Prostate gland (tissue), 2 donors: ENCODE data around the gene RPS6KA2. TPM values are rescaled to one million over a fixed set of nuclear protein-coding genes. Genes with fewer than 3 reads are reported as not detected.

Experiments used
- DNase-seq: peaks from one replicate; pipeline ENCODE4 v3.0.0-alpha.2; 2019; ENCODE audit warnings: low spot score
- H3K27ac ChIP-seq, 2 donors: fragments of 200-600 bp; sonication (generic); 2 replicates each; pipeline ENCODE4 v1.5.1; 2017 to 2019
- H3K27me3 ChIP-seq: fragments of 200-600 bp; sonication (generic); replicated peaks from 2 replicates; pipeline ENCODE4 v1.5.1; 2019; ENCODE audit not compliant: insufficient read depth
- H3K36me3 ChIP-seq, 2 donors: fragments of 200-600 bp; sonication (generic); 1 replicate in 1 of 2; 2 replicates in 1 of 2; pipeline versions ENCODE4 v1.5.1 to v1.8.1; 2017 to 2019
- H3K4me1 ChIP-seq: fragments of 200-600 bp; sonication (generic); replicated peaks from 2 replicates; pipeline ENCODE4 v1.5.1; 2019
- H3K4me3 ChIP-seq, 2 donors: fragments of 200-600 bp; sonication (generic); 2 replicates each; pipeline ENCODE4 v1.5.1; 2017 to 2019
- H3K9me3 ChIP-seq: fragments of 200-600 bp; sonication (generic); 2 replicates; pipeline ENCODE4 v1.5.1; 2017
- POLR2A ChIP-seq: fragments of 450-650 bp; IDR thresholded peaks from one replicate; pipeline ENCODE4 v1.6.1; 2016; ENCODE audit warnings: antibody characterized with exemption, mild to moderate bottlenecking
- POLR2AphosphoS5 ChIP-seq: sonication (generic); formaldehyde crosslinking; IDR thresholded peaks from one replicate; pipeline ENCODE4 v1.6.1; 2017; ENCODE audit warnings: antibody characterized with exemption
- WGBS: methylation state at CpG from one replicate; pipeline ENCODE4 v1.1.5; 2018; 5-methylcytosine and 5-hydroxymethylcytosine counted together
- intact Hi-C: fragments of 100-400 bp; cut with DNase I; formaldehyde crosslinking; loops from one replicate; pipeline ENCODE4 v1.14.2; 2022
- total RNA-seq, 2 donors: library from RNA; depleted of rRNA; stranded (reverse); fragments of >200 nt; gene quantifications; one replicate each; pipeline ENCODE4 v1.1.0, GENCODE V29; 2016
- TF ChIP-seq, protein P1 (sequence below), 4 experiments: fragments of 200-600 bp in 2 of 4; fragments of 450-650 bp in 2 of 4; sonication (generic) in 2 of 4; IDR thresholded peaks; 1 replicate in 3 of 4; 2 replicates in 1 of 4; pipeline ENCODE4 v1.5.1; 2016 to 2019; ENCODE audit warnings: antibody characterized with exemption in 4 of 4, mild to moderate bottlenecking in 2 of 4, moderate library complexity in 2 of 4

The RPS6KA2 gene
- total RNA-seq, 2 donors from 2014 or later, result 32.2 to 44.3 TPM

- Histone ChIP-seq H3K4me1 (no peaks in the 10 kb centered on the region), H3K9me3 (no peaks in the 10 kb centered on the region), H3K4me3 (no peak overlapping the region), H3K27ac (no peak overlapping the region), H3K27me3 (no peaks in the 10 kb centered on the region), H3K36me3 (no peaks in the 10 kb centered on the region)
- no peak for TF ChIP-seq POLR2A
- TF ChIP-seq, protein P1, sequence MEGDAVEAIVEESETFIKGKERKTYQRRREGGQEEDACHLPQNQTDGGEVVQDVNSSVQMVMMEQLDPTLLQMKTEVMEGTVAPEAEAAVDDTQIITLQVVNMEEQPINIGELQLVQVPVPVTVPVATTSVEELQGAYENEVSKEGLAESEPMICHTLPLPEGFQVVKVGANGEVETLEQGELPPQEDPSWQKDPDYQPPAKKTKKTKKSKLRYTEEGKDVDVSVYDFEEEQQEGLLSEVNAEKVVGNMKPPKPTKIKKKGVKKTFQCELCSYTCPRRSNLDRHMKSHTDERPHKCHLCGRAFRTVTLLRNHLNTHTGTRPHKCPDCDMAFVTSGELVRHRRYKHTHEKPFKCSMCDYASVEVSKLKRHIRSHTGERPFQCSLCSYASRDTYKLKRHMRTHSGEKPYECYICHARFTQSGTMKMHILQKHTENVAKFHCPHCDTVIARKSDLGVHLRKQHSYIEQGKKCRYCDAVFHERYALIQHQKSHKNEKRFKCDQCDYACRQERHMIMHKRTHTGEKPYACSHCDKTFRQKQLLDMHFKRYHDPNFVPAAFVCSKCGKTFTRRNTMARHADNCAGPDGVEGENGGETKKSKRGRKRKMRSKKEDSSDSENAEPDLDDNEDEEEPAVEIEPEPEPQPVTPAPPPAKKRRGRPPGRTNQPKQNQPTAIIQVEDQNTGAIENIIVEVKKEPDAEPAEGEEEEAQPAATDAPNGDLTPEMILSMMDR (IDR thresholded peaks at IDR 0.05), result no peak
- no peak for DNase-seq
- intact Hi-C loops, result no loop called here
- 71% methylated on average over 9 of the region's 9 CpGs for WGBS
These were observed 123.0 kb downstream of the RPS6KA2 start for GRCh38 chr6:166504100-166504499.

- intact Hi-C loops, result no loop called here
- no peaks in the 10 kb centered on the region for H3K36me3 ChIP-seq
These were observed 123.8 kb downstream of the RPS6KA2 start for GRCh38 chr6:166503167-166503744.

GRCh38 chr6:166502453-166502852 is 124.6 kb downstream of the RPS6KA2 start:
- intact Hi-C loops, result no loop called here
- WGBS, result 65% methylated on average over 14 of the region's 14 CpGs
- DNase-seq, result no peak
- TF ChIP-seq, protein P1 (IDR thresholded peaks at IDR 0.05), result no peak
- TF ChIP-seq POLR2A (no peak), POLR2AphosphoS5 (no peak)
- Histone ChIP-seq H3K27ac (no peak overlapping the region), H3K27me3 (no peaks in the 10 kb centered on the region), H3K4me1 (no peaks in the 10 kb centered on the region), H3K36me3 (no peaks in the 10 kb centered on the region), H3K9me3 (no peaks in the 10 kb centered on the region), H3K4me3 (no peak overlapping the region)

More at GRCh38 chr6:166503167-166503744, 123.8 kb downstream of the RPS6KA2 start:
- Histone ChIP-seq H3K9me3 (no peaks in the 10 kb centered on the region), H3K4me1 (no peaks in the 10 kb centered on the region), H3K4me3 (no peak overlapping the region), H3K27me3 (no peaks in the 10 kb centered on the region), H3K27ac (no peak overlapping the region)
- WGBS, result 93% methylated on average over 12 of the region's 12 CpGs
- TF ChIP-seq, protein P1 (IDR thresholded peaks at IDR 0.05), result no peak
- no peak for TF ChIP-seq POLR2AphosphoS5
- TF ChIP-seq POLR2A, result no peak
- no peak for DNase-seq

DNA sequence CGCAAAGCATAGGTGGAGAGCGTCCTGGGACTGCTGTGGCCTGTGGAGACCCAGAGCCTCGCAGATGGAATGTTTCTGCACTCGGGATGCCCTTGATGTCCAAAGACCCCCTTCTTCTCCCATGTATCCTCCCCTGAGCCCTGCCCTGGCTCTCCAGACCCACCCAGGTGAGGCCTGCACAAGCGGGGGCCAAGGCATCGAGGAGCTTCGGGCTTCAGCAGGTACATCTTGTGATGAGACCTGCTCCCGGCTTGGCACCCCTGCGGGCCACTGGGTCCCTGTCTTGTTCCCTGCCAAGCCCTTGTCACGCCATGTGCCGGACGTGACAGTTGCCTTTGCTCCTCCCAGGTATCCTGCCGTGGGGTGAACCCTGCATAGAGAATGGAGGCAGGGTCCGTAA is 125.8 kb downstream of the RPS6KA2 start:
- 89% methylated on average over 14 of the region's 14 CpGs for WGBS

DNA sequence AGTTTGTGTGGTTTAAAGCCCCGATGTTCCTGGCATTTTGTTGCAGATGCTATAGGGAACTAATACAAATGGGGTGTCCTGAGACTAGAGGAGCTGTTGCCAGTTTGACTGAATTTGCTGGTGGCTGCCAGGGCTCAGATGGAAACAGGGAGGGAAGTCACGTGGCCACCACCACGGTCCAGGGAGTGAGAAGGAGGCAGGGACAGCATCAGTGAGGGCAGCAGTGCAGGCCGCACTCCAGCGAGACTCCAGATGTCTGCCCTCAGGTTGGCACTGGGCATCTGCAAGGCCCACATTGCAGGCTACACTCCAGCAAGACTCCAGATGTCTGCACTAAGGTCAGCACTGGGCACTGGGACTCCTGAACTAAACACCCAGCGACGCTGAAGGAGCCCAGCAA is 126.8 kb downstream of the RPS6KA2 start:
- no peak overlapping the region for H3K4me3 ChIP-seq
- peaks cover 0 to 7% of the 10 kb centered on the region in 2 donors for H3K36me3 ChIP-seq
- no peaks in the 10 kb centered on the region for H3K27me3 ChIP-seq
- H3K4me1 ChIP-seq, result no peaks in the 10 kb centered on the region
- WGBS, result 82% methylated on average over 7 of the region's 7 CpGs
- no peak for DNase-seq
- H3K27ac ChIP-seq, result no peak overlapping the region
- TF ChIP-seq, protein P1 (IDR thresholded peaks at IDR 0.05), result no peak
- no peaks in the 10 kb centered on the region for H3K9me3 ChIP-seq
- intact Hi-C loops, result no loop called here

More for the DNA sequence above, 125.8 kb downstream of the RPS6KA2 start:
- intact Hi-C loops, result no loop called here
- Histone ChIP-seq H3K9me3 (no peaks in the 10 kb centered on the region), H3K4me3 (no peak overlapping the region), H3K27me3 (no peaks in the 10 kb centered on the region), H3K27ac (no peak overlapping the region), H3K4me1 (no peaks in the 10 kb centered on the region), H3K36me3 (no peaks in the 10 kb centered on the region)
- TF ChIP-seq POLR2AphosphoS5, result no peak
- TF ChIP-seq, protein P1 (IDR thresholded peaks at IDR 0.05), result no peak
- TF ChIP-seq POLR2A, result no peak
- no peak for DNase-seq
